Measurements from ENCODE around the gene NRBP1. TPM values are rescaled to one million over a fixed set of nuclear protein-coding genes. Genes with fewer than 3 reads are reported as not detected.
A peak's percentile ranks its signal among the peaks of the same experiment; 100 is the strongest.

Gene NRBP1
- total and polyA plus RNA-seq, 2 of the 4 experiments (the other 2 are of a cell fraction) = 120 to 155 TPM

GRCh38 chr2:27489498-27490397 is 61.3 kb downstream of the NRBP1 start, which contains the start of gene IFT172:
IFT172 (minus strand) TSS chr2:27489743; CDS start chr2:27489653, 90 bp downstream.
- no peak within 1 kb of the TSS for H2BK20ac ChIP-seq (ENCODE audit: low read depth, low read length)
- peak within 1 kb of the TSS; percentile 86 for H2AFZ ChIP-seq (replicated peaks; ENCODE audit: low read length, poor library complexity)
- H3K79me1 ChIP-seq (ENCODE audit: low read depth in 1 of 2, low read length in 2 of 2) = peaks cover 6 to 17% of the 10 kb centered on the region in 2 experiments; a peak in 3 of 4 replicates
- H3K9me1 ChIP-seq (ENCODE audit: insufficient read depth, low read length) = peaks cover 14% of the 10 kb centered on the region; the same call in 1 of the 2 replicates
- H3K4me2 ChIP-seq (ENCODE audit: low read depth, low read length) = peak within 1 kb of the TSS; percentile 87
- peak within 1 kb of the TSS; percentile 59 for H3K9ac ChIP-seq (ENCODE audit: low read depth, low read length)
- no peaks in the 10 kb centered on the region for H4K20me1 ChIP-seq (ENCODE audit: insufficient read depth, low read length)
- H4K8ac ChIP-seq (ENCODE audit: low read depth in 2 of 2, low read length in 2 of 2) = peak within 1 kb of the TSS; percentile 56 to 90
- peak within 1 kb of the TSS; percentile 19; the same call in 1 of the 2 replicates for H3K18ac ChIP-seq (ENCODE audit: low read depth, low read length)
- no peak within 1 kb of the TSS for H2BK15ac ChIP-seq (ENCODE audit: low read depth, low read length)
- H2AK5ac ChIP-seq (ENCODE audit: low read depth, low read length) = peak within 1 kb of the TSS; percentile 10; the same call in 1 of the 2 replicates
- DNase-seq (peak; percentile 98), ATAC-seq (ENCODE audit: low read depth) (peak; percentile 99)
- H3K56ac ChIP-seq (ENCODE audit: extremely low read depth, insufficient read depth, low read length) = peak within 1 kb of the TSS; percentile 22; the same call in 1 of the 2 replicates
- 0% methylated on average over 18 of the region's 43 CpGs; no CpG with 5 or more reads in 1 of the 2 experiments for WGBS, 2 experiments (ENCODE audit: extremely low coverage in 2 of 2, insufficient read length in 1 of 2)
- intact Hi-C loops (cut with micrococcal nuclease) (loop anchor here (2.0 to 5.0 kb wide), 2 partner anchors 118 to 139 kb away; partner anchors contain the start of genes CCDC121 and GPN1), dilution Hi-C loops (cut with HindIII; ENCODE audit: low sequenced_read_pairs, unreplicated experiment) (no loop called here), in situ Hi-C loops (cut with MboI; ENCODE audit: low sequenced_read_pairs) (no loop called here)
- peak within 1 kb of the TSS; percentile 56 for H2BK5ac ChIP-seq (ENCODE audit: low read depth, low read length, poor library complexity, severe bottlenecking)
- H4K5ac ChIP-seq (ENCODE audit: low read depth, low read length) = peak within 1 kb of the TSS; percentile 70
- peak within 1 kb of the TSS; percentile 13 for H2AK9ac ChIP-seq (replicated peaks; ENCODE audit: low read depth, low read length, poor library complexity)
- H3K4ac ChIP-seq (ENCODE audit: low read depth, low read length) = peak within 1 kb of the TSS; percentile 65
- no peak within 1 kb of the TSS for H2BK120ac ChIP-seq (ENCODE audit: low read depth, low read length)
- H3K23ac ChIP-seq (ENCODE audit: low read depth, low read length) = peak within 1 kb of the TSS; percentile 56; the same call in 1 of the 2 replicates
- H3K9me3 ChIP-seq (ENCODE audit: control insufficient read depth, insufficient read depth, low read length) = no peaks in the 10 kb centered on the region
- peak within 1 kb of the TSS; percentile 56 for H3K4me3 ChIP-seq (ENCODE audit: insufficient read depth, low read depth, low read length)
- peak within 1 kb of the TSS; percentile 72; the same call in 1 of the 2 replicates for H4K91ac ChIP-seq (ENCODE audit: insufficient read depth, low read depth, low read length)
- peaks cover 5% of the 10 kb centered on the region for H3K4me1 ChIP-seq (ENCODE audit: control insufficient read depth, insufficient read depth, low read length)
- H3K27ac ChIP-seq (ENCODE audit: insufficient read depth, low read length) = peak within 1 kb of the TSS; percentile 18
- ChIA-PET CTCF (no interaction called here), POLR2A (ENCODE audit: unreplicated experiment) (no interaction called here)
- no TSS peak for BruUV-seq (replicated peaks)
- H3K14ac ChIP-seq (replicated peaks; ENCODE audit: low read depth, low read length) = peak within 1 kb of the TSS; percentile 61
- peaks cover 3% of the 10 kb centered on the region; the same call in 1 of the 2 replicates for H3K36me3 ChIP-seq (ENCODE audit: control insufficient read depth, insufficient read depth, low read length)
- H3K27me3 ChIP-seq (ENCODE audit: control insufficient read depth, insufficient read depth, low read length) = no peaks in the 10 kb centered on the region
- peak; percentile 2; the same call in 1 of the 2 replicates for TF ChIP-seq USF2 (IDR thresholded peaks at IDR 0.05; ENCODE audit: low read depth, low read length)
- TF ChIP-seq CTCF (conservative IDR thresholded peaks at IDR 0.05; ENCODE audit: low read depth, low read length) = no peak
- TF ChIP-seq CHD1 (IDR thresholded peaks at IDR 0.05; ENCODE audit: low read depth, low read length) = no peak
- no peak; the same call in 1 of the 2 replicates for TF ChIP-seq CEBPB (IDR thresholded peaks at IDR 0.05; ENCODE audit: low read depth, low read length)
- TF ChIP-seq RAD21 (IDR thresholded peaks at IDR 0.05; ENCODE audit: low read length) = no peak
- no peak for TF ChIP-seq NFE2L2 (IDR thresholded peaks at IDR 0.05; ENCODE audit: low read depth, low read length)
- TF ChIP-seq RCOR1 (IDR thresholded peaks at IDR 0.05; ENCODE audit: insufficient replicate concordance, low read length) = no peak
- TF ChIP-seq ELK1 (IDR thresholded peaks at IDR 0.05; ENCODE audit: borderline replicate concordance, low read depth, low read length) = no peak
- peak; percentile 56; the same call in 1 of the 2 replicates for TF ChIP-seq POLR2A (IDR thresholded peaks at IDR 0.05; ENCODE audit: low read depth, low read length)
- no peak for TF ChIP-seq RFX5 (IDR thresholded peaks at IDR 0.05; ENCODE audit: low read depth, low read length)
- TF ChIP-seq BHLHE40 (IDR thresholded peaks at IDR 0.05; ENCODE audit: low read depth, low read length) = peak; percentile 28; the same call in 1 of the 2 replicates
- TF ChIP-seq MAFK (IDR thresholded peaks at IDR 0.05; ENCODE audit: low read depth, low read length) = no peak
- peak; percentile 74; the same call in 1 of the 2 replicates for TF ChIP-seq MXI1 (IDR thresholded peaks at IDR 0.05; ENCODE audit: borderline replicate concordance, low read depth, low read length)

All from IMR-90 (cell line).